GM12892 (cell line): ENCODE data around the gene TMCC1.

Experiments used
- POLR2A ChIP-seq: IDR thresholded peaks from 2 replicates; pipeline ENCODE4 v1.6.1; 2011; ENCODE audit warnings: low read depth, low read length, control low read depth
- POLR2AphosphoS5 ChIP-seq: IDR thresholded peaks from 2 replicates; pipeline ENCODE4 v1.6.1; 2011; ENCODE audit warnings: low read depth, low read length, control low read depth
- TAF1 ChIP-seq: IDR thresholded peaks from 2 replicates; pipeline ENCODE4 v1.6.1; 2011; ENCODE audit warnings: low read depth, mild to moderate bottlenecking, control low read depth, low read length, borderline replicate concordance

DNA sequence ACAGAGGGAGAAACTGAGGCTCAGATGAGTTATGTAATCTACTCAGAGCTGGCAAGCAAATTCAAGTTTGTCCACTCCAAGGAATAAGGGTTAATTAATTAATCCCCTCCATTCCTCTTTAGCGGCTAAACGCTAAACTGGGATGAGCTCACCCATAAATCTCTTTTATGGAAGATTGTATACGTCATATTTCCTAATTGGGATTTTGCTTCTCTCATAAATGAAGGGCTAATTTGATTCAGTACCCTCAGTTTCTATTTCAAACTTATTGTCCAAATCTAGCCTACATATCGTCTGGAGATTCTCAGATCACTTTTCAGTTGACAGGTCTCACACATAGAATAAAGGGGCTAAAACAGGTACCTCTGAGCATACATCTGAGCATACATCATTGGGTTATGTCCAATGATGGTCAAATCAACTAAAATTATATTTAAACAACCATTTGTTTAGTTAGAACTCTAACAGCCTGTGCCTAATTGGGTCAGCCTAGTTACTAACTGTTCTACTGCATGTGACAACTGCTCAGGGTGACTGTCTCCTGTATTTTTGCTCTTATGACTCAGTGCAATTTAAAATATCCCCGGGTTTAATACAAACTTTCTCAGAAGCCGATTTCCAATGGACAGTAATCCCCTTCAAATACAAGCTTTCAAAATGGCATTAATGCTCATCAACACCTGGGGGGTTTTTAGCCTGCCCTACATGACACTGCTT lies 229.4 kb downstream of the TMCC1 start:
- TF ChIP-seq POLR2AphosphoS5, result no peak
- no peak for TF ChIP-seq TAF1
- TF ChIP-seq POLR2A, result no peak
